ENCODE data around the gene HECW1.

- TF ChIP-seq EZH2 (IDR thresholded peaks at IDR 0.05; ENCODE audit: insufficient read depth, poor library complexity, severe bottlenecking) (no peak), EZH2phosphoT487 (IDR thresholded peaks at IDR 0.05; ENCODE audit: insufficient read depth, low read depth) (no peak)
Measured at GRCh38 chr7:43542716-43543115, 430.3 kb downstream of the HECW1 start.
